HepG2 (cell line): ENCODE data around the gene PSMA7. TPM values are rescaled to one million over a fixed set of nuclear protein-coding genes. Genes with fewer than 3 reads are reported as not detected.

Source experiments
- ATAC-seq: fragments of 200-7000 bp; cut with Tn5 transposase; 3 replicates; pipeline ENCODE4 v1.9.1; 2020; ENCODE audit warnings: mild to moderate bottlenecking, moderate library complexity
- BruUV-seq: library from RNA; stranded (reverse); fragments of 400-500 nt; replicated peaks from 2 replicates; lab custom pipeline; 2021; lab: Mats Ljungman, UMichigan
- CTCF ChIA-PET: fragments of 300-600 bp; formaldehyde crosslinking; extraction: SDS; loops from one replicate; lab custom pipeline; 2021; ENCODE audit warnings: low total read pairs, inconsistent platforms, low intra/inter-chr PET ratio; lab: Yijun Ruan, JAX
- POLR2A ChIA-PET: fragments of 350-600 bp; sonication (Branson Sonifier 250); formaldehyde crosslinking; loops from one replicate; lab custom pipeline; 2020; ENCODE audit warnings: antibody characterized with exemption, inconsistent platforms; lab: Yijun Ruan, JAX
- DNase-seq: peaks from one replicate; pipeline ENCODE4 v3.0.0-alpha.2; 2015; ENCODE audit warnings: low spot score
- FAIRE-seq: peaks from 3 replicates; lab custom pipeline; 2011; peaks lifted over from hg19 to GRCh38; lab: Jason Lieb, UNC
- H2AFZ ChIP-seq: one replicate; pipeline ENCODE4 v1.6.1; 2011; ENCODE audit warnings: low read length, inconsistent platforms
- H3K27ac ChIP-seq: fragments of 300-600 bp; 3 replicates; pipeline ENCODE4 v1.8.0; 2011; ENCODE audit warnings: mixed run types, mild to moderate bottlenecking, mixed read lengths, low read length, inconsistent platforms; ENCODE audit not compliant: insufficient read depth; ENCODE audit errors: extremely low read length
- H3K27me3 ChIP-seq, 2 experiments: fragments of 200-600 bp in 1 of 2; 2 replicates in 1 of 2; 3 replicates in 1 of 2; pipeline versions ENCODE4 v1.6.0 to v1.8.0; 2011; ENCODE audit warnings: low read length in 2 of 2, mild to moderate bottlenecking in 2 of 2, moderate library complexity in 2 of 2, inconsistent platforms in 1 of 2; ENCODE audit not compliant: insufficient read depth in 2 of 2, control insufficient read depth in 1 of 2
- H3K36me3 ChIP-seq, 2 experiments: fragments of 200-600 bp in 1 of 2; replicated peaks in 1 of 2; 2 replicates in 1 of 2; 3 replicates in 1 of 2; pipeline versions ENCODE4 v1.5.1 to v1.8.0; 2011; ENCODE audit warnings: low read length in 2 of 2, inconsistent platforms in 1 of 2; ENCODE audit not compliant: insufficient read depth in 2 of 2, control insufficient read depth in 1 of 2
- H3K4me1 ChIP-seq: 2 replicates; pipeline ENCODE4 v1.5.1; 2012; ENCODE audit warnings: low read length, inconsistent platforms; ENCODE audit not compliant: insufficient read depth
- H3K4me2 ChIP-seq: 2 replicates; pipeline ENCODE4 v1.6.0; 2011; ENCODE audit warnings: low read depth, low read length, inconsistent platforms
- H3K4me3 ChIP-seq, 3 experiments: fragments of 200-600 bp in 1 of 3; sonication (generic), shearing (Covaris generic) in 1 of 3; replicated peaks in 1 of 3; 2 replicates each; pipeline ENCODE4 v1.5.1; 2011 to 2016; ENCODE audit warnings: low read length in 3 of 3, inconsistent platforms in 2 of 3, low read depth in 2 of 3, mild to moderate bottlenecking in 2 of 3, control low read depth in 1 of 3, mixed read lengths in 1 of 3; ENCODE audit not compliant: insufficient read depth in 1 of 3
- H3K79me2 ChIP-seq: one replicate; pipeline ENCODE4 v1.6.1; 2011; ENCODE audit warnings: low read length, inconsistent platforms; ENCODE audit not compliant: insufficient read depth
- H3K9ac ChIP-seq: 2 replicates; pipeline ENCODE4 v1.6.0; 2011; ENCODE audit warnings: mild to moderate bottlenecking, low read depth, low read length, inconsistent platforms; ENCODE audit not compliant: insufficient read depth
- H3K9me3 ChIP-seq: 2 replicates; pipeline ENCODE4 v1.5.1; 2012; ENCODE audit warnings: mild to moderate bottlenecking, low read length
- H4K20me1 ChIP-seq: 2 replicates; pipeline ENCODE4 v1.6.0; 2011; ENCODE audit warnings: inconsistent platforms, mild to moderate bottlenecking, low read length, moderate library complexity; ENCODE audit not compliant: insufficient read depth
- CAMTA2 ChIP-seq: sonication (generic); formaldehyde crosslinking; IDR thresholded peaks from 2 replicates; pipeline ENCODE4 v1.4.0; 2020; ENCODE audit warnings: mild to moderate bottlenecking, missing genetic modification reagents, borderline replicate concordance
- E2F1 ChIP-seq: sonication (generic); formaldehyde crosslinking; IDR thresholded peaks from 2 replicates; pipeline ENCODE4 v1.5.0; 2020; ENCODE audit warnings: missing genetic modification reagents
- GABPA ChIP-seq, 2 experiments: IDR thresholded peaks; 2 replicates each; pipeline ENCODE4 v1.6.1; 2011 to 2016; ENCODE audit warnings: low read depth in 2 of 2, low read length in 1 of 2, missing biosample characterization in 1 of 2, missing genetic modification characterization in 1 of 2
- GPN1 ChIP-seq: sonication (generic); formaldehyde crosslinking; IDR thresholded peaks from 2 replicates; pipeline ENCODE4 v1.5.1; 2020; ENCODE audit warnings: missing genetic modification reagents, borderline replicate concordance
- MAFF ChIP-seq: IDR thresholded peaks from 2 replicates; pipeline ENCODE4 v1.6.1; 2011; ENCODE audit warnings: low read depth, low read length, improper control_type of control experiment
- MEF2D ChIP-seq: sonication (generic); formaldehyde crosslinking; IDR thresholded peaks from 2 replicates; pipeline ENCODE4 v1.5.1; 2020; ENCODE audit warnings: mild to moderate bottlenecking, missing genetic modification reagents
- MEIS1 ChIP-seq: sonication (generic); formaldehyde crosslinking; IDR thresholded peaks from 2 replicates; pipeline ENCODE4 v1.9.0; 2021; ENCODE audit warnings: mild to moderate bottlenecking, missing genetic modification reagents, moderate library complexity, borderline replicate concordance
- NR1H2 ChIP-seq: sonication (generic); formaldehyde crosslinking; IDR thresholded peaks from 2 replicates; pipeline ENCODE4 v1.8.1; 2022; ENCODE audit warnings: low read depth, missing genetic modification reagents, borderline replicate concordance
- ONECUT2 ChIP-seq: sonication (generic); formaldehyde crosslinking; IDR thresholded peaks from 2 replicates; pipeline ENCODE4 v1.4.0; 2020; ENCODE audit warnings: missing genetic modification reagents
- ZNF687 ChIP-seq: sonication (generic); formaldehyde crosslinking; IDR thresholded peaks from 2 replicates; pipeline ENCODE4 v1.5.1; 2020; ENCODE audit warnings: mild to moderate bottlenecking, missing genetic modification reagents, moderate library complexity
- ZNF740 ChIP-seq: sonication (generic); formaldehyde crosslinking; IDR thresholded peaks from 2 replicates; pipeline ENCODE4 v1.4.0; 2020; ENCODE audit warnings: missing genetic modification reagents
- ZNF772 ChIP-seq: sonication (generic); formaldehyde crosslinking; IDR thresholded peaks from 2 replicates; pipeline ENCODE4 v1.5.0; 2020; ENCODE audit warnings: mild to moderate bottlenecking, missing genetic modification reagents
- WGBS: methylation state at CpG from one replicate; pipeline ENCODE4 v1.1.6; 2017; ENCODE audit warnings: low lambda C conversion rate; 5-methylcytosine and 5-hydroxymethylcytosine counted together
- in situ Hi-C: cut with HindIII; loops from 2 replicates; pipeline ENCODE4 v1.10.0; 2017; ENCODE audit warnings: low pct_unique_long_range_greater_than_20kb; ENCODE audit not compliant: extremely low pct_ligation_motif_present
- intact Hi-C: fragments of 100-400 bp; cut with micrococcal nuclease; formaldehyde crosslinking; loops from one replicate; pipeline ENCODE4 v1.10.0; 2022; ENCODE audit not compliant: unreplicated experiment
- polyA plus RNA-seq, 8 experiments: library from polyadenylated mRNA; depleted of rRNA in 3 of 8; stranded (reverse) in 7 of 8; unstranded in 1 of 8; fragments of >200 nt; fragmentation: Illumina TruSeq in 4 of 8; extraction: Trizol in 4 of 8; gene quantifications; 2 replicates each; pipeline versions ENCODE4 v1.2.1 to v1.2.3, GENCODE V29; 2011 to 2016; ENCODE audit warnings: low read depth in 4 of 8, missing spikeins in 1 of 8, mixed read lengths in 1 of 8; ENCODE audit not compliant: insufficient read depth in 1 of 8
- total RNA-seq, 5 experiments: library from RNA; depleted of rRNA; stranded (reverse); fragments of >200 nt; fragmentation: Illumina TruSeq; extraction: Trizol; gene quantifications; 2 replicates each; pipeline ENCODE4 v1.2.3, GENCODE V29; 2016; ENCODE audit warnings: low read depth in 1 of 5
- TF ChIP-seq, protein P1 (sequence below): sonication (generic); formaldehyde crosslinking; IDR thresholded peaks from 2 replicates; pipeline ENCODE4 v1.9.0; 2021; ENCODE audit warnings: missing genetic modification reagents, mild to moderate bottlenecking, borderline replicate concordance

The PSMA7 gene
- total and polyA plus RNA-seq, 2 of the 13 experiments (the other 11 are each of a cell fraction or from before 2014, with no cell fraction given): 531 to 631 TPM

DNA sequence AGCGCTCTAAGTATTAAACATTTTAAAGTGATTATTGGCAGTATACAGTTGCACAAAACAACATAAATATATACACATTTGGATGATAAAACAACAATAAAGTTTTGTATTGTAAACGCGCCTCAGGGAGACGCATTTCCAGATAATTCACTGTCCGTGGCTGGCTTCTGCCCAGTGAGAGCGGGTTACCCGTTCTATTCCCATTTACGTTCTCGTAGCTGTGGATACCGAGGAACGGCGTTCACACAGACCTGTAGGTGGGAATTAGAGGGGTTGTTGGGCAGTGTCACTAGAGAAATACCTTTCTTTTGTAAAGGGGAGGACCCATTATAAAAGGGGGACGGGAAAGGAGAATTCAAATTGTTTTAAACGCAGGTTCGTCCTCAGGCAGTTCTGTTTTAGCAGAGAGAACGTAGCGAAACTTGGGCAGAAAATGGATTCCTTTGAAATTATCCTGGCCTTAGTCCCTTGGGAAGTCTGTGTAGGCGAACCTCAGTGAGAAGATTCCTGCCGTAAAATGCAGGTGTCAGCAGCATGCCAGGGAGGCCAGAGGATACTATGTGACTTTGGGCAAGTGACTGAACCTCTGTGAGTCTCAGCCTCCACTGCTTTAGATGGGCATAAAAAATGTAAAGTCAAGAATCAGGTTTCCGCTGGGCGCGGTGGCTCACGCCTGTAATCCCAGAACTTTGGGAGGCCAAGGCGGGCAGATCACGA lies 40.4 kb upstream of the PSMA7 start:
- CTCF ChIA-PET: no interaction called here
- DNase-seq (no peak), ATAC-seq (0 out of 3 replicates have a peak, but pooled peaks have one; percentile 4), FAIRE-seq (no peak)
- Histone ChIP-seq H3K9ac (peak overlapping the region; percentile 97), H3K4me2 (peak overlapping the region; percentile 95), H3K36me3 (peaks cover 8 to 9% of the 10 kb centered on the region in 2 experiments; a peak in 4 of 5 replicates), H3K27me3 (no peaks in the 10 kb centered on the region; a peak in 1 of 5 replicates), H3K27ac (peak overlapping the region; percentile 90), H3K79me2 (peaks cover 39% of the 10 kb centered on the region), H2AFZ (no peak overlapping the region), H3K4me1 (peaks cover 48% of the 10 kb centered on the region), H3K9me3 (no peaks in the 10 kb centered on the region), H3K4me3 (peak overlapping the region; percentile 87 to 96 (median 90)), H4K20me1 (no peaks in the 10 kb centered on the region)
- BruUV-seq: TSS peak; percentile 82
- in situ Hi-C loops (no loop called here), intact Hi-C loops (no loop called here)
- POLR2A ChIA-PET: interaction anchor here (1.3 kb wide), 1 partner anchor 192 kb away, joined by 3 read pairs; no protein-coding TSS in a partner anchor
- WGBS: 21% methylated on average over 25 of the region's 25 CpGs
- no peak for TF ChIP-seq ZNF687
- TF ChIP-seq, protein P1, sequence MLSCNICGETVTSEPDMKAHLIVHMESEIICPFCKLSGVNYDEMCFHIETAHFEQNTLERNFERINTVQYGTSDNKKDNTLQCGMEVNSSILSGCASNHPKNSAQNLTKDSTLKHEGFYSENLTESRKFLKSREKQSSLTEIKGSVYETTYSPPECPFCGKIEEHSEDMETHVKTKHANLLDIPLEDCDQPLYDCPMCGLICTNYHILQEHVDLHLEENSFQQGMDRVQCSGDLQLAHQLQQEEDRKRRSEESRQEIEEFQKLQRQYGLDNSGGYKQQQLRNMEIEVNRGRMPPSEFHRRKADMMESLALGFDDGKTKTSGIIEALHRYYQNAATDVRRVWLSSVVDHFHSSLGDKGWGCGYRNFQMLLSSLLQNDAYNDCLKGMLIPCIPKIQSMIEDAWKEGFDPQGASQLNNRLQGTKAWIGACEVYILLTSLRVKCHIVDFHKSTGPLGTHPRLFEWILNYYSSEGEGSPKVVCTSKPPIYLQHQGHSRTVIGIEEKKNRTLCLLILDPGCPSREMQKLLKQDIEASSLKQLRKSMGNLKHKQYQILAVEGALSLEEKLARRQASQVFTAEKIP (CRISPR knock-in tag): no peak
- TF ChIP-seq GABPA (IDR thresholded peaks at IDR 0.05; ENCODE audit: low read depth, low read length): no peak
- TF ChIP-seq GABPA (CRISPR knock-in tag; IDR thresholded peaks at IDR 0.05; ENCODE audit: low read depth): 0 out of 2 replicates have a peak, but pooled peaks have one; percentile 7
- TF ChIP-seq ZNF772: 0 out of 2 replicates have a peak, but pooled peaks have one; percentile 27
- no peak for TF ChIP-seq GPN1 (CRISPR knock-in tag)
- TF ChIP-seq CAMTA2 (CRISPR knock-in tag): 0 out of 2 replicates have a peak, but pooled peaks have one; percentile 8
- TF ChIP-seq E2F1 (CRISPR knock-in tag): no peak
- TF ChIP-seq MEIS1 (CRISPR knock-in tag): no peak
- TF ChIP-seq ONECUT2 (CRISPR knock-in tag): 0 out of 2 replicates have a peak, but pooled peaks have one; percentile 26
- peak; percentile 25; the same call in 1 of the 2 replicates for TF ChIP-seq ZNF740 (CRISPR knock-in tag)
- no peak for TF ChIP-seq NR1H2 (CRISPR knock-in tag)
- 0 out of 2 replicates have a peak, but pooled peaks have one; percentile 15 for TF ChIP-seq MAFF
- TF ChIP-seq MEF2D: no peak
